HG03558 (cell line): ENCODE measurements around the gene AP3D1.

Source experiments
- ATAC-seq: cut with Tn5 transposase; IDR thresholded peaks from one replicate; pipeline ENCODE4 v1.9.1; 2021; ENCODE audit warnings: moderate number of reproducible peaks; ENCODE audit not compliant: unreplicated experiment; ENCODE audit errors: extremely low read depth

The AP3D1 gene

DNA sequence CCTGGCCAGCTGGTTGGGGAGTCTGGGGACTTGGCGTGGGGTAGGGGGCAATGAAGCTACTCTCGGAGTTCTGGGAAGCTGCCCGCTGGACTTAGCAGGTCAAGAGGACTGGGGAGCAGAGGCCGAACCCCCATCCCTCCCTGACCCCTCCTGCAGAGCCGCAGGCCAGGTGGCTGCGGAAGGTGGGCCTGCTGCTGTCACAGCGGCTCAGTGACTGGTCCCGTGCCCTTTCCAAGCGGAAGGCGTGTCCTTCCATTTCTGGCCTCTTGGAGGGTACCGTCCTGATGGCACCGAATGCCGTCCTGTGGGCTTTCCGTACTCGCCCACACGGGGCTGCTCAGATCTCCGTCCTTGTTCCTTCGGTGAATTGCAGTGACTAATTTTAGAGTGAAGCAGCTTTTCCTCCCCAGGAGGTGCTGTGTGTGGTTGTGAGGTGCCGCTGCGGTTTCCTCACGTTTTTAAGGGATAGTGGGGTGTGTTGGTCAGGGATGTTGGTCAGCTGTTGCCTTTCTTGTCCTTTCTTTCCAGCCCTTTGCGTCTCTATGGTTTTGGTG lies 33.1 kb upstream of the AP3D1 start:
- ATAC-seq = no peak

DNA sequence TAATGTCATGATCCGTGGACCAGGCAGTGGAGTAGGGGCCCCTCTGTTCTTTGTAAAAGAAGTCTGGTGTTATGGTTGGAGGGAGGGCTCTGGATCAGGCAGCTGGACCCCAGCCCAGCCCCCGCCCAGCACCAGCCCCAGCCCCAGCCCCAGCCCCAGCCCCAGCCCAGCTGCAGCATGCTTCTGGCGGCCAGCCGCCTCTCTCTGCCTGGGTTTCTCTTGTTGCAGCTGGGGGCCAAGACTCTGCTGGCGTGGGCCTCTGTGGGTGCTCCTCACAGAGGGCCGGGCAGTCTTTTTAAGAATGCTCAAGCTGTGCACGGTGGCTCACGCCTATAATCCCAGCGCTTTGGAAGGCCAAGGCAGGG lies 30.2 kb upstream of the AP3D1 start:
- ATAC-seq = no peak

DNA sequence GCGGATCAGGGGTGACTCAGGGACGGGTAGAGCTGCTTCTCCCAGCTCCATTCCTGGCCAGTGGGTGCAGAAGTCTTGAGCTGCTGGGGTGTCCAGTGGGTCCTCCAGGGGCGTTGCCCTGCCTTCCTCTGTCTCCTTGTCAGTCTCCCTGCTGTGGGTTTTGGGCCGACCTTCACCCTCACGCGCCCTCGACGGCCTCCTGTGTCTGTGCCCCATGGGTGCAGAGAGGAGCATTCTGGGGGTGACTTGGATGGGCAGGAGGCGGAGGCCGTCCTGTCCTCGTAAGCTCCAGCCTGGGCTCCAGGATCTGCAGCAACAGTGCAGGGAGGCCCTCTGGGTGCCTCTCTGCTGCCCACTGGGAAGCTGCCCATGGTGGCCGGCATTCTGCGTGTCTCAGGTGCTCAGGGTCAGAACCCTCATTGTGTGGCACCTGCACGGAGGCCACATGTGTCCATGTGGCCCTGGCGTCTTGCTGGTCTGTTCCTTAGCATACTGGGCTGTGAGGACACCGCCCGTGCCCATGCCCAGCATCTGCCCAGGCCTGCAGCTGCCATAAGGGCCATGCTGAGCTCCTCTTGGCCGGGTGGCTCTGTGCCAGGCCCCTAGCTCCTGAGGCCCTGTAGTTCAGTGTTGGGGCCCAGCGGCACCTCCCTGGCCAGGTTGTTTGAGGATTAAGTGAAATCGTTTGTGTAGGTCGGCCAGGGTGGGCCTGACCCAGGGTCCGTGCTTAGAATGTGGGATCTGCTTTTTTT lies 29.7 kb upstream of the AP3D1 start:
- no peak for ATAC-seq

- no peak for ATAC-seq
These were observed 28.7 kb upstream of the AP3D1 start for GRCh38 chr19:2180114-2180513.

DNA sequence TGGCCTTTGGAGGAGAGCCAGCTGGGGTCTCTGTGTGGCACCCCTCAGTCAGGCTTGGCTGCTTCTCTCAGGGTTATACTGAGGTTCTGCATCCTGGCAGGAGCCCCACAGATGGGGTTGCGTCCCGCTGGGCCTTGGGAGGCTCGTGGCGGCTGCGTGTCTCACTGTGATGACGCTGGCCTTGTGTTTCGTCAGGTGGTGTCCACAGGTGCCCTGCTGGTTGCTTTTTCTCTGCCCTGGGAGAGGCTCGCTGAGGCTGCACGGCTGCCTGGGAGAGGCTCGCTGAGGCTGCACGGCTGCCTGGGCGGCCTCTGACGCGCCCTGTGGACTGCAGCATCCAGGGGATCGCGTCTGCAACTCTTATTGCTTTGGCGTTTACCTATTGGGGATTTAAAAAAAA lies 27.7 kb upstream of the AP3D1 start:
- no peak for ATAC-seq

GRCh38 chr19:2176337-2176994 lies 25.1 kb upstream of the AP3D1 start:
- no peak for ATAC-seq

GRCh38 chr19:2175742-2176141 lies 24.4 kb upstream of the AP3D1 start:
- no peak for ATAC-seq

- ATAC-seq = no peak
These were observed 22.6 kb upstream of the AP3D1 start for GRCh38 chr19:2173767-2174577.

DNA sequence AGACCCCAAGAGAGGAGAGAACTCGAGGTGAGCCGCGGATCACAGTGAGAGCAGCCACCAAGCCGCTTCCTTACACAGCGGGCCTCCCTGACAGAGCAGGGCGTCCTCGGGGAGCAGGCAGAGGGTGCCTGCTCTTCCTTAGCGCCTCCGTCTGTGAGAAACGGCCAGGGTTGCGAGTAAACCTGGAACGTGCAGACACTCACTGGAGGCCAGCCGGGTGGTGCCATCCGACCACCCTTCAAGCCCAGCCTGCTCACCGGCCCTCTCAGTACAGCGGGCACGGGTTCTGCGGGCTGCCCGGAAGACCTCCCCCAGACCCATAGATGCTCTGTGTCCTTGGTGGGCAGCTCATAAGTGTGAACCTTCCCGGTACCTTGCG lies 22.0 kb upstream of the AP3D1 start:
- ATAC-seq = no peak

DNA sequence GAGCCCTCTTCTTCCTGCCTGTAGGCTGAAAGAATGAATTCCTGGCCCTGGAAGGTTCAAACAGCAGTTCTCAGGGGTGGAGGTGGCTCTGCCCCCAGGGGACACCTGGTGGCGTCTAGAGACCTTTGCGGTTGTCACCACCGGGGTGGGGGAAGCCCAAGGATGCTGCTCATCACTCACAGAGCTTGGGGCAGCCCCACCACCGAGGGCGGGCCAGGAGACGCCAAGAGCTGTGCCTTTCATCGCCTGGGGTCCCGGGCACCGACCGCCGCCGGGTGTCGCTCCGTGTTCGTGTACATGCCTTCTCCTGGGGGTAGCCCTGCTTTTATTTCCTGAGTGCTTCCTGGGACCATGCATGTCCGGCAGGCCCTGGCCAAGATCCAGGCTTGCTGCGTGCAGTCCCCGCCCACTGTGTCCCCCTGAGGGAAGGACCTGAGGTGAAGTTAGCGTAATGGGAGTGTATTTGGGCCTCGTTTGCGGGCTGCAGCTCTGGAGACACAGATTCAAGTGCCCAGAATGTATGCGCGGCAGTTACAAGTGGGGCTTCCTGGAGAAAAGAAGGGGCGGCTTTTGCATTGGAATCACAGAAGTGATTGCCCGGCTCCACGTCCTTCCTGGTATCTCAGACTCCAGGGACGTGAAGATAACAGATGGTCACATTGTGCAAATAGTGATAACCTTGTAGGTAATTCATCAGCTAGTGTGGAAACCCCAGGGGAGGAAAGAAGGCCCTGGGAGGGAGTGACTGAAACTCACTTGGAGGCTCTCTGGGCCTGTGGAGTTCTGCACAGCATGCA lies 20.2 kb upstream of the AP3D1 start:
- peak; percentile 29 for ATAC-seq

GRCh38 chr19:2170987-2171348 lies 19.6 kb upstream of the AP3D1 start:
- ATAC-seq = no peak

GRCh38 chr19:2170219-2170618 lies 18.9 kb upstream of the AP3D1 start:
- no peak for ATAC-seq

DNA sequence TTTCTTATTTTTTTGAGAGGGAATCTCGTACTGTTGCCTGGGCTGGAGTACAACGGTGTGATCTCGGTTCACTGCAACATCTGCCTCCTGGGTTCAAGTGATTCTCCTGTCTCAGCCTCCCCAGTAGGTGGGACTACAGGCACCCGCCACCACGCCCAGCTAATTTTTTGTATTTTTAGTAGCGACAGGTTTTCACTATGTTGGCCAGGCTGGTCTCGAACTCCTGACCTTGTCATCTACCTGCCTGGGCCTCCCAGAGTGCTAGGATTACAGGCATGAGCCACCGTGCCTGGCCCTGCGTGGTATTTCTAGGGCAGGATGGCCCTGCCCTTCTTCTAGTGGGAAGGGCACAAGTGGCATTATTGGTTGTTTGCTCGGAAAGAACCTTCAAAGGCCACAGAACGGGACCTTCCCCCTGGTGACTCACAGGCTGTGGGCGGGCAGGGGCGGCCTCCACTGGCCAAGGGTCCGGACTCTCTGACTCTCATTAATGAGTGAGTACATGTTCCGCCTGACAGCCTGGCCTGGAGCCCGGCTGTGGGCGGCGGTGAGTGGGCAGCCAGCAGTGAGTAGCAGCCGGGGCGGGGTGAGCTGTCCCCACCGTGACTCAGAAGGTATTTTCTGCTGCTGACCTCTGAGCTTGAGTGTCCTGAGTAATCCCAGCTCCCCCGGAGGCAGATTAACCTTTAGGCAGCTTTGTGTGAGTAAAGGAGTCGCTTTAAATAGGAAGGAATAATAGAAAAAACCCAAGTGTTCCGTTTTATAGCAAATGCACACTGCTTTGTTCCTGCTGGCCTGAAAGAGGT lies 17.5 kb upstream of the AP3D1 start:
- ATAC-seq = peak; percentile 31

DNA sequence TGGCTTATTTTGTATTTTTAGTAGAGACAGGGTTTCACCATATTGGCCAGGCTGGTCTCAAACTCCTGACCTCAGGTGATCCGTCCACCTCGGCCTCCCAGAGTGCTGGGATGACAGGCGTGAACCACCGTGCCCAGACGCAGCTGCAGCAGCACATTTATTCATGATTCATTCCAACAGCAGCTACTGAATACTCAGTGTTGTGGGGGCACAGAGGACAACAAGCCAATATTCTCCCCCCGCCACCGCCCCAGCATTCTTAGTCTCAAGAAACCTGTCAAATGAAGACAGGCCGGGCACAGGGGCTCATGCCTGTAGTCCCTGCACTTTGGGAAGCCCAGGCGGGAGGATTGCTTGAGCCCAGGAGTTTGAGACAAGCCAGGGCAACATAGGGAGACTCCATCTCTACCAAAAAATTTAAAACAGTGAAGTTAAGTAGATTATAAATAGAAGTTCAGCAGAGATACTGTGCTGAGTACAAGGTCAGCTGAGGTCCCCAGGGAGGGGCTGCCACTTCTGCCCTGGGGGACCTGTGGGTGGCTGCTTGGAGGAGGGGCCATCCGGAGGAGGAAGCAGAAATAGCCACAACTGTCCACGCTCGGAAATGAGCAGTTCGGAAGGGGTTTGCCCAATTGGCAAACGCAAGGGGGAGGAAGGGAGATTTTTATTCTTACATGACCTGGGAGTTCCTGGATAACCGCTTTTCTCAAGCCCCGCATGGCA lies 16.7 kb upstream of the AP3D1 start:
- no peak for ATAC-seq

- no peak for ATAC-seq
These were observed 15.7 kb upstream of the AP3D1 start for GRCh38 chr19:2166741-2167738.

GRCh38 chr19:2164020-2164998 lies 12.9 kb upstream of the AP3D1 start:
- ATAC-seq = peak; percentile 4

GRCh38 chr19:2160379-2160778 lies 9.0 kb upstream of the AP3D1 start:
- no peak for ATAC-seq
